Loucy (cell line): ENCODE results near the gene CBX8.

Source experiments
- CTCF ChIP-seq: fragments of 200-600 bp; sonication (generic); conservative IDR thresholded peaks from 2 replicates; pipeline ENCODE4 v1.5.1; 2014; ENCODE audit warnings: mild to moderate bottlenecking, antibody characterized with exemption, low read length
- EZH2phosphoT487 ChIP-seq: fragments of 200-600 bp; IDR thresholded peaks from 2 replicates; pipeline ENCODE4 v1.6.1; 2018; ENCODE audit warnings: antibody characterized with exemption, mild to moderate bottlenecking, moderate library complexity, borderline replicate concordance

GRCh38 chr17:79834565-79835469 is 37.9 kb upstream of the CBX8 start:
- TF ChIP-seq CTCF = peak; percentile 82
- TF ChIP-seq EZH2phosphoT487 = no peak
